ENCODE data around the gene OR8D4.

GRCh38 chr11:123924027-123924426 is 22.1 kb downstream of the OR8D4 start:
- no peak for TF ChIP-seq ZNF274 (IDR thresholded peaks at IDR 0.05; ENCODE audit: low read depth, low read length)
- no peak for TF ChIP-seq SUZ12 (IDR thresholded peaks at IDR 0.05; ENCODE audit: extremely low read depth, insufficient read depth, insufficient read length)

All from NT2/D1 (cell line).